Hepatocyte (in vitro differentiated cells): ENCODE results near the gene NRXN2.

Experiments
- EZH2 ChIP-seq: fragments of 200-600 bp; sonication (generic); IDR thresholded peaks from 2 replicates; pipeline ENCODE4 v1.6.1; 2016; ENCODE audit warnings: antibody characterized with exemption, mild to moderate bottlenecking, borderline replicate concordance
- EZH2phosphoT487 ChIP-seq: fragments of 200-600 bp; sonication (generic); IDR thresholded peaks from one replicate; pipeline ENCODE4 v1.6.1; 2018; ENCODE audit warnings: antibody characterized with exemption, mild to moderate bottlenecking, low read depth, moderate library complexity; ENCODE audit not compliant: unreplicated experiment, severe bottlenecking
- TF ChIP-seq, protein P1 (sequence below): fragments of 200-600 bp; sonication (generic); IDR thresholded peaks from 2 replicates; pipeline ENCODE4 v1.5.1; 2016; ENCODE audit warnings: antibody characterized with exemption, mild to moderate bottlenecking; ENCODE audit not compliant: poor library complexity

GRCh38 chr11:64739871-64740270 is 16.9 kb upstream of the NRXN2 start:
- TF ChIP-seq, protein P1, sequence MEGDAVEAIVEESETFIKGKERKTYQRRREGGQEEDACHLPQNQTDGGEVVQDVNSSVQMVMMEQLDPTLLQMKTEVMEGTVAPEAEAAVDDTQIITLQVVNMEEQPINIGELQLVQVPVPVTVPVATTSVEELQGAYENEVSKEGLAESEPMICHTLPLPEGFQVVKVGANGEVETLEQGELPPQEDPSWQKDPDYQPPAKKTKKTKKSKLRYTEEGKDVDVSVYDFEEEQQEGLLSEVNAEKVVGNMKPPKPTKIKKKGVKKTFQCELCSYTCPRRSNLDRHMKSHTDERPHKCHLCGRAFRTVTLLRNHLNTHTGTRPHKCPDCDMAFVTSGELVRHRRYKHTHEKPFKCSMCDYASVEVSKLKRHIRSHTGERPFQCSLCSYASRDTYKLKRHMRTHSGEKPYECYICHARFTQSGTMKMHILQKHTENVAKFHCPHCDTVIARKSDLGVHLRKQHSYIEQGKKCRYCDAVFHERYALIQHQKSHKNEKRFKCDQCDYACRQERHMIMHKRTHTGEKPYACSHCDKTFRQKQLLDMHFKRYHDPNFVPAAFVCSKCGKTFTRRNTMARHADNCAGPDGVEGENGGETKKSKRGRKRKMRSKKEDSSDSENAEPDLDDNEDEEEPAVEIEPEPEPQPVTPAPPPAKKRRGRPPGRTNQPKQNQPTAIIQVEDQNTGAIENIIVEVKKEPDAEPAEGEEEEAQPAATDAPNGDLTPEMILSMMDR = no peak
- TF ChIP-seq EZH2phosphoT487 (no peak), EZH2 (no peak)
